ENCODE results near the gene RYR2. TPM values are rescaled to one million over a fixed set of nuclear protein-coding genes. Genes with fewer than 3 reads are reported as not detected.

Gene RYR2
- total RNA-seq, 1 donor from 2014 or later: 0.90 TPM

DNA sequence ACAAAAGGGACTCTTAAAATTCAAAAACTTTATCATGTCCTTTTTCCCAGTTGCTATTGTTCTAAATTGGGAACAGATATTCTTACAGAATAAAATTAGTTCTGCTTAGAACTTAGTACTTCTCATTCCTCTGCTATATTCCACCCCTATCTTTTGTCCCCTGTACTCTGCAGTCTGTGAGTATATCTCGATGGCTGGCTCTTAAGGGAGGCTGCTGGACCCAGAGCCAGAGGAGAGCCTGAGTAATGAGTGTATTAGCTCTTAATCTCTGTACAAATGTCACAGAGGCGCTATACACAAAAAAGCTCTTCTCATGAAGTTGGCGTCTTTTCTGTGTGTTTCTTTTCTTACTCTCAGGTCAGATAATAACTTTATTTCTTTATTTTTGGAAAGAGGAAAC is 425.3 kb downstream of the RYR2 start:
- Mint-ChIP-seq H3K4me1 (no peaks in the 10 kb centered on the region), H3K36me3 (no peaks in the 10 kb centered on the region), H3K4me3 (no peak overlapping the region), H3K9me3 (no peaks in the 10 kb centered on the region), H3K27ac (peak overlapping the region; percentile 67), H3K27me3 (ENCODE audit: insufficient read depth, low read depth) (no peaks in the 10 kb centered on the region)
- Histone ChIP-seq H3K36me3 (no peaks in the 10 kb centered on the region), H3K9me3 (ENCODE audit: low read depth) (no peaks in the 10 kb centered on the region), H3K4me3 (no peak overlapping the region), H3K9ac (no peak overlapping the region), H4K20me1 (ENCODE audit: low read depth) (no peaks in the 10 kb centered on the region), H3K27ac (no peak overlapping the region), H3K79me2 (ENCODE audit: low read depth) (no peaks in the 10 kb centered on the region), H3F3A (ENCODE audit: low read depth) (no peaks in the 10 kb centered on the region), H3K27me3 (no peaks in the 10 kb centered on the region), H3K4me1 (no peaks in the 10 kb centered on the region), H2AFZ (replicated peaks) (no peak overlapping the region), H3K4me2 (no peak overlapping the region)
- no peak for DNase-seq (ENCODE audit: low spot score)
- TF ChIP-seq, protein P1, sequence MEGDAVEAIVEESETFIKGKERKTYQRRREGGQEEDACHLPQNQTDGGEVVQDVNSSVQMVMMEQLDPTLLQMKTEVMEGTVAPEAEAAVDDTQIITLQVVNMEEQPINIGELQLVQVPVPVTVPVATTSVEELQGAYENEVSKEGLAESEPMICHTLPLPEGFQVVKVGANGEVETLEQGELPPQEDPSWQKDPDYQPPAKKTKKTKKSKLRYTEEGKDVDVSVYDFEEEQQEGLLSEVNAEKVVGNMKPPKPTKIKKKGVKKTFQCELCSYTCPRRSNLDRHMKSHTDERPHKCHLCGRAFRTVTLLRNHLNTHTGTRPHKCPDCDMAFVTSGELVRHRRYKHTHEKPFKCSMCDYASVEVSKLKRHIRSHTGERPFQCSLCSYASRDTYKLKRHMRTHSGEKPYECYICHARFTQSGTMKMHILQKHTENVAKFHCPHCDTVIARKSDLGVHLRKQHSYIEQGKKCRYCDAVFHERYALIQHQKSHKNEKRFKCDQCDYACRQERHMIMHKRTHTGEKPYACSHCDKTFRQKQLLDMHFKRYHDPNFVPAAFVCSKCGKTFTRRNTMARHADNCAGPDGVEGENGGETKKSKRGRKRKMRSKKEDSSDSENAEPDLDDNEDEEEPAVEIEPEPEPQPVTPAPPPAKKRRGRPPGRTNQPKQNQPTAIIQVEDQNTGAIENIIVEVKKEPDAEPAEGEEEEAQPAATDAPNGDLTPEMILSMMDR (IDR thresholded peaks at IDR 0.05): no peak
- TF ChIP-seq EZH2 (IDR thresholded peaks at IDR 0.05) (no peak), EZH2phosphoT487 (IDR thresholded peaks at IDR 0.05) (no peak)

DNA sequence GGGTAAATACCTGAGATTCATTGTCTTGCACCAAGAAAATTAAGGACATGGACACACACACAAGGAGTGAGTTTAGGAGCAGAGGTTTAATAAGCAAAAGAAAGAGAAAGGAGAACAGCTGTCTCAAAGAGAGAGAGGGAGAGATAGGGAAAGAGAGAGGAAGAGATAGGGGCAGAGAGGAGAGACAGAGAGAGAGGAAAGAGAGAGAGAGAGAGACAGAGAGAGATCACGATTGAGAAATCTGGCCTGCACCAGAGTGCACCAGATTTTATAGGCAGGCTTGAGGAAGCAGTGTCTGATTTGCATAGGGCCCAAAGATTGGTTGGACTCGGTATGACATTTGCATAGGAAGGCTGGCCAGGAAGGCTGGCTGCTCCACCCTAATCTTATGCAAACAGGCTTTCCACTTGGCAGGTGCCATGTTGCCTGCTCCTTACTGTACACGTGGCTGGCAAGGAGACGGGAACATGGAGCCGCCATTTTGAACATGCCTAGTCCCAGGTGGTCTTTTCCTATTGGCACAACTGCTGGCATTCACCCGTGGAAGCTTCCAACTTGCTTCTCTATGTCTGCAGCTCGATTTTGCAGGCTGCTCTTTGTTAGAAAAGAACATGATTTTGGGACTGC is 428.8 kb downstream of the RYR2 start:
- H3K4me1 ChIP-seq: no peaks in the 10 kb centered on the region
- DNase-seq (ENCODE audit: low spot score): peak; percentile 24
- no peaks in the 10 kb centered on the region for H3K9me3 ChIP-seq (ENCODE audit: low read depth)
- H3K79me2 ChIP-seq (ENCODE audit: low read depth): no peaks in the 10 kb centered on the region
- no peak for TF ChIP-seq EZH2phosphoT487 (IDR thresholded peaks at IDR 0.05)
- H3K27ac ChIP-seq: no peak overlapping the region
- no peaks in the 10 kb centered on the region for H3K27me3 Mint-ChIP-seq (ENCODE audit: insufficient read depth, low read depth)
- no peaks in the 10 kb centered on the region for H3K9me3 Mint-ChIP-seq
- peak overlapping the region; percentile 26 for H2AFZ ChIP-seq (replicated peaks)
- no peaks in the 10 kb centered on the region for H3K36me3 Mint-ChIP-seq
- H3K27ac Mint-ChIP-seq: no peak overlapping the region
- H3K4me2 ChIP-seq: no peak overlapping the region
- no peak overlapping the region for H3K4me3 Mint-ChIP-seq
- H3K4me1 Mint-ChIP-seq: no peaks in the 10 kb centered on the region
- no peaks in the 10 kb centered on the region for H4K20me1 ChIP-seq (ENCODE audit: low read depth)
- no peaks in the 10 kb centered on the region for H3K27me3 ChIP-seq
- no peak overlapping the region for H3K4me3 ChIP-seq
- H3K9ac ChIP-seq: no peak overlapping the region
- no peaks in the 10 kb centered on the region for H3K36me3 ChIP-seq
- no peaks in the 10 kb centered on the region for H3F3A ChIP-seq (ENCODE audit: low read depth)

- DNase-seq (ENCODE audit: low spot score): no peak
- H3K9ac ChIP-seq: no peak overlapping the region
- H3K4me3 ChIP-seq: no peak overlapping the region
- TF ChIP-seq EZH2phosphoT487 (IDR thresholded peaks at IDR 0.05): no peak
- TF ChIP-seq, protein P1 (IDR thresholded peaks at IDR 0.05): no peak
- H3K4me3 Mint-ChIP-seq: no peak overlapping the region
- no peaks in the 10 kb centered on the region for H3K9me3 Mint-ChIP-seq
- H3K27me3 ChIP-seq: no peaks in the 10 kb centered on the region
- H3K36me3 ChIP-seq: no peaks in the 10 kb centered on the region
- H3K4me1 Mint-ChIP-seq: no peaks in the 10 kb centered on the region
- H3K4me1 ChIP-seq: no peaks in the 10 kb centered on the region
- no peak overlapping the region for H3K4me2 ChIP-seq
- H3K27ac Mint-ChIP-seq: no peak overlapping the region
- no peak overlapping the region for H3K27ac ChIP-seq
- H3F3A ChIP-seq (ENCODE audit: low read depth): no peaks in the 10 kb centered on the region
- H3K9me3 ChIP-seq (ENCODE audit: low read depth): no peaks in the 10 kb centered on the region
- no peaks in the 10 kb centered on the region for H4K20me1 ChIP-seq (ENCODE audit: low read depth)
- H3K27me3 Mint-ChIP-seq (ENCODE audit: insufficient read depth, low read depth): no peaks in the 10 kb centered on the region
- H2AFZ ChIP-seq (replicated peaks): no peak overlapping the region
- H3K79me2 ChIP-seq (ENCODE audit: low read depth): no peaks in the 10 kb centered on the region
- no peaks in the 10 kb centered on the region for H3K36me3 Mint-ChIP-seq
Measured at GRCh38 chr1:237471377-237471776, 429.4 kb downstream of the RYR2 start.

GRCh38 chr1:237471956-237472355 is 430.0 kb downstream of the RYR2 start:
- TF ChIP-seq EZH2phosphoT487 (IDR thresholded peaks at IDR 0.05): no peak
- no peak for TF ChIP-seq EZH2 (IDR thresholded peaks at IDR 0.05)
- TF ChIP-seq, protein P1 (IDR thresholded peaks at IDR 0.05): no peak

More at GRCh38 chr1:237471956-237472355, 430.0 kb downstream of the RYR2 start:
- Mint-ChIP-seq H3K36me3 (no peaks in the 10 kb centered on the region), H3K27me3 (ENCODE audit: insufficient read depth, low read depth) (no peaks in the 10 kb centered on the region), H3K4me3 (no peak overlapping the region), H3K27ac (no peak overlapping the region), H3K4me1 (no peaks in the 10 kb centered on the region), H3K9me3 (no peaks in the 10 kb centered on the region)
- Histone ChIP-seq H3K27ac (no peak overlapping the region), H3K9me3 (ENCODE audit: low read depth) (no peaks in the 10 kb centered on the region), H3K4me1 (no peaks in the 10 kb centered on the region), H2AFZ (replicated peaks) (no peak overlapping the region), H3K9ac (no peak overlapping the region), H3K27me3 (no peaks in the 10 kb centered on the region), H3F3A (ENCODE audit: low read depth) (no peaks in the 10 kb centered on the region), H4K20me1 (ENCODE audit: low read depth) (no peaks in the 10 kb centered on the region), H3K4me3 (no peak overlapping the region), H3K79me2 (ENCODE audit: low read depth) (no peaks in the 10 kb centered on the region), H3K4me2 (no peak overlapping the region), H3K36me3 (no peaks in the 10 kb centered on the region)
- DNase-seq (ENCODE audit: low spot score): no peak
